Neural progenitor cell (in vitro differentiated cells): ENCODE data around the gene LTC4S.

Experiments used
- EZH2 ChIP-seq: fragments of 200-600 bp; sonication (generic); IDR thresholded peaks from 2 replicates; pipeline ENCODE4 v1.6.1; 2017; ENCODE audit warnings: antibody characterized with exemption, mild to moderate bottlenecking, moderate library complexity
- EZH2phosphoT487 ChIP-seq: fragments of 200-600 bp; sonication (generic); IDR thresholded peaks from 2 replicates; pipeline ENCODE4 v1.6.1; 2017; ENCODE audit warnings: antibody characterized with exemption
- TF ChIP-seq, protein P1 (sequence below): fragments of 200-600 bp; sonication (generic); IDR thresholded peaks from 2 replicates; pipeline ENCODE4 v1.5.1; 2017; ENCODE audit warnings: antibody characterized with exemption, mild to moderate bottlenecking

DNA sequence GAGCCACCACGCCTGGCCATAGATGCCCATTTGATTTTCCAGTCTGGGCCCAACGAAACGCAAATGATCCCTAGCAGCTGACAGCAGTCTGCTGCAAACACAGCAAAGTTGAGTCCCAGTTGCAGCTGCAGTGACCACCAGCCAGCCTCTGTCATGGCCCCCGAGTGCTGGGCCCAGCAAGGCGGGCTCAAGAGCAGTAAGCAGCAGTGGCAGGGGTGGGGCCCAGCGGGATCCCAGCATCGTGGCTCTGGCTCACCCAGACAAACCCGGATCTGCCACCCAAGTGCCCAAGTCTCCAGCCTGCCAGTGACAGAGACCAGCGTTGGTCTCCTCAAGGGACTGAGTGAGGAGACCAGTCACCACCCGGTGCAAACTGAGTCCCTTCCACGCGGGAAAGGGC is 6.9 kb upstream of the LTC4S start:
- TF ChIP-seq, protein P1, sequence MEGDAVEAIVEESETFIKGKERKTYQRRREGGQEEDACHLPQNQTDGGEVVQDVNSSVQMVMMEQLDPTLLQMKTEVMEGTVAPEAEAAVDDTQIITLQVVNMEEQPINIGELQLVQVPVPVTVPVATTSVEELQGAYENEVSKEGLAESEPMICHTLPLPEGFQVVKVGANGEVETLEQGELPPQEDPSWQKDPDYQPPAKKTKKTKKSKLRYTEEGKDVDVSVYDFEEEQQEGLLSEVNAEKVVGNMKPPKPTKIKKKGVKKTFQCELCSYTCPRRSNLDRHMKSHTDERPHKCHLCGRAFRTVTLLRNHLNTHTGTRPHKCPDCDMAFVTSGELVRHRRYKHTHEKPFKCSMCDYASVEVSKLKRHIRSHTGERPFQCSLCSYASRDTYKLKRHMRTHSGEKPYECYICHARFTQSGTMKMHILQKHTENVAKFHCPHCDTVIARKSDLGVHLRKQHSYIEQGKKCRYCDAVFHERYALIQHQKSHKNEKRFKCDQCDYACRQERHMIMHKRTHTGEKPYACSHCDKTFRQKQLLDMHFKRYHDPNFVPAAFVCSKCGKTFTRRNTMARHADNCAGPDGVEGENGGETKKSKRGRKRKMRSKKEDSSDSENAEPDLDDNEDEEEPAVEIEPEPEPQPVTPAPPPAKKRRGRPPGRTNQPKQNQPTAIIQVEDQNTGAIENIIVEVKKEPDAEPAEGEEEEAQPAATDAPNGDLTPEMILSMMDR: no peak
- TF ChIP-seq EZH2: no peak
- TF ChIP-seq EZH2phosphoT487: no peak
